Upper lobe of left lung (tissue), 4 donors: ENCODE data around the gene E2F7.

Source experiments
- POLR2A ChIP-seq, 4 donors: fragments of 450-650 bp; IDR thresholded peaks; one replicate each; pipeline ENCODE4 v1.5.1; 2016 to 2017; ENCODE audit warnings: antibody characterized with exemption in 4 of 4, mild to moderate bottlenecking in 2 of 4
- POLR2AphosphoS5 ChIP-seq, 2 donors: sonication (generic); formaldehyde crosslinking; IDR thresholded peaks; one replicate each; pipeline ENCODE4 v1.5.1; 2017; ENCODE audit warnings: antibody characterized with exemption in 2 of 2

GRCh38 chr12:77062396-77062795, 3.0 kb downstream of the E2F7 start:
- TF ChIP-seq POLR2AphosphoS5 (IDR thresholded peaks at IDR 0.05) (no peak), POLR2A (IDR thresholded peaks at IDR 0.05) (no peak)
